ENCODE data around the gene C17orf107. TPM values are rescaled to one million over a fixed set of nuclear protein-coding genes. Genes with fewer than 3 reads are reported as not detected.
"Not testable (repeated sequence)": the region's sequence is repeated elsewhere in the genome, so short reads cannot be mapped to it uniquely, and the experiment has no call there.

C17orf107 gene
- total and polyA plus RNA-seq, 9 of the 15 experiments (the other 6 are each of a cell fraction or from before 2014, with no cell fraction given): 0.05 to 0.29 (median 0.07) TPM; not detected in 4

GRCh38 chr17:4914551-4914950 lies 15.2 kb downstream of the C17orf107 start:
- H3K9me3 ChIP-seq (replicated peaks; ENCODE audit: control insufficient read depth, insufficient read depth, low read depth, low read length); H4K20me1 ChIP-seq (replicated peaks; ENCODE audit: control insufficient read depth, insufficient read depth, low read length); H3K27me3 ChIP-seq (ENCODE audit: control insufficient read depth in 2 of 2, insufficient read depth in 2 of 2, low read length in 2 of 2); ATAC-seq; H2AFZ ChIP-seq (ENCODE audit: low read depth, low read length); H3K4me3 ChIP-seq; CTCF ChIA-PET (ENCODE audit: low intra/inter-chr PET ratio); H3K9me1 ChIP-seq (ENCODE audit: control insufficient read depth, insufficient read depth, low read length); intact Hi-C loops (cut with micrococcal nuclease); DNase-seq (ENCODE audit: extremely low read depth in 1 of 4, low spot score in 3 of 4); H3K4me1 ChIP-seq (replicated peaks in 1 of 2; ENCODE audit: control insufficient read depth in 2 of 2, insufficient read depth in 2 of 2, low read length in 2 of 2); H3K9ac ChIP-seq (ENCODE audit: insufficient read depth in 1 of 2, low read depth in 2 of 2, low read length in 2 of 2); FAIRE-seq; H3K79me2 ChIP-seq (ENCODE audit: control insufficient read depth, insufficient read depth, low read length); BruUV-seq (replicated peaks); H3K36me3 ChIP-seq (ENCODE audit: control insufficient read depth, insufficient read depth, low read length); H3K4me2 ChIP-seq (ENCODE audit: insufficient read depth, low read length); H3K27ac ChIP-seq (ENCODE audit: extremely low read depth, low read depth, low read length): not testable (repeated sequence)
- TF ChIP-seq ZNF121 (CRISPR knock-in tag; conservative IDR thresholded peaks at IDR 0.05): peak; percentile 32; the same call in 1 of the 2 replicates
- POLR2A ChIA-PET: interaction anchor here (0.6 kb wide), 1 partner anchor 52 kb away, joined by 3 read pairs; no protein-coding TSS in a partner anchor
- in situ Hi-C loops (cut with MboI): loop anchor here (10.0 kb wide), 1 partner anchor 150 kb away; no protein-coding TSS in a partner anchor
- 40% methylated on average over 3 of the region's 4 CpGs for WGBS (ENCODE audit: insufficient coverage, low coverage, missing lambda C conversion rate)

GRCh38 chr17:4919511-4920047 lies 20.2 kb downstream of the C17orf107 start:
- H3K4me2 ChIP-seq (ENCODE audit: insufficient read depth, low read length): no peak overlapping the region
- FAIRE-seq (no peak), ATAC-seq (no peak), DNase-seq (ENCODE audit: extremely low read depth in 1 of 4, low spot score in 3 of 4) (no peak)
- intact Hi-C loops (cut with micrococcal nuclease) (no loop called here), in situ Hi-C loops (cut with MboI) (loop anchor here (10.0 kb wide), 1 partner anchor 145 kb away; no protein-coding TSS in a partner anchor)
- 0 out of 2 replicates have a peak overlapping the region, but pooled peaks have one; percentile 9 for H2AFZ ChIP-seq (ENCODE audit: low read depth, low read length)
- H3K4me1 ChIP-seq (replicated peaks in 1 of 2; ENCODE audit: control insufficient read depth in 2 of 2, insufficient read depth in 2 of 2, low read length in 2 of 2): no peaks in the 10 kb centered on the region; a peak in 1 of 5 replicates
- WGBS (ENCODE audit: insufficient coverage, low coverage, missing lambda C conversion rate): 51% methylated on average over 8 of the region's 8 CpGs
- no TSS peak for BruUV-seq (replicated peaks)
- CTCF ChIA-PET (ENCODE audit: low intra/inter-chr PET ratio): no interaction called here
- no peak overlapping the region for H3K4me3 ChIP-seq
- H3K36me3 ChIP-seq (ENCODE audit: control insufficient read depth, insufficient read depth, low read length): no peaks in the 10 kb centered on the region
- no peaks in the 10 kb centered on the region for H3K9me1 ChIP-seq (ENCODE audit: control insufficient read depth, insufficient read depth, low read length)
- H3K9ac ChIP-seq (ENCODE audit: insufficient read depth in 1 of 2, low read depth in 2 of 2, low read length in 2 of 2): no peak overlapping the region
- no peaks in the 10 kb centered on the region for H3K79me2 ChIP-seq (ENCODE audit: control insufficient read depth, insufficient read depth, low read length)
- POLR2A ChIA-PET: interaction anchor here (0.6 to 1.5 kb wide), 5 partner anchors 9 to 25 kb away, joined by 3 to 6 read pairs (median 4); partner anchors contain the start of genes RNF167 and SLC25A11
- H3K27me3 ChIP-seq (ENCODE audit: control insufficient read depth in 2 of 2, insufficient read depth in 2 of 2, low read length in 2 of 2): no peaks in the 10 kb centered on the region
- H3K27ac ChIP-seq (ENCODE audit: extremely low read depth, low read depth, low read length): no peak overlapping the region
- no peaks in the 10 kb centered on the region for H3K9me3 ChIP-seq (replicated peaks; ENCODE audit: control insufficient read depth, insufficient read depth, low read depth, low read length)
- no peaks in the 10 kb centered on the region for H4K20me1 ChIP-seq (replicated peaks; ENCODE audit: control insufficient read depth, insufficient read depth, low read length)
- TF ChIP-seq THAP7 (CRISPR knock-in tag; IDR thresholded peaks at IDR 0.05) (no peak), SAFB (IDR thresholded peaks at IDR 0.05; ENCODE audit: borderline replicate concordance, low read depth, low read length) (no peak), UBTF (IDR thresholded peaks at IDR 0.05; ENCODE audit: borderline replicate concordance in 1 of 2, low read depth in 2 of 2, low read length in 2 of 2) (no peak), HDAC3 (IDR thresholded peaks at IDR 0.05; ENCODE audit: borderline replicate concordance, partially characterized antibody) (no peak), ELK1 (CRISPR knock-in tag; IDR thresholded peaks at IDR 0.05) (no peak), ZBTB5 (IDR thresholded peaks at IDR 0.05) (no peak), ZNF717 (CRISPR knock-in tag; IDR thresholded peaks at IDR 0.05) (no peak)
